DOHH2 (cell line): ENCODE measurements around the gene GSTA3.

Source experiments
- EZH2phosphoT487 ChIP-seq: fragments of 200-600 bp; sonication (generic); IDR thresholded peaks from 2 replicates; pipeline ENCODE4 v1.6.1; 2017; ENCODE audit warnings: borderline replicate concordance, mild to moderate bottlenecking, antibody characterized with exemption, low read length, moderate library complexity, mixed read lengths
- TF ChIP-seq, protein P1 (sequence below): fragments of 200-600 bp; sonication (generic); IDR thresholded peaks from one replicate; pipeline ENCODE4 v1.5.1; 2014; ENCODE audit warnings: antibody characterized with exemption, mild to moderate bottlenecking, low read depth, low read length; ENCODE audit not compliant: poor library complexity, severe bottlenecking

DNA sequence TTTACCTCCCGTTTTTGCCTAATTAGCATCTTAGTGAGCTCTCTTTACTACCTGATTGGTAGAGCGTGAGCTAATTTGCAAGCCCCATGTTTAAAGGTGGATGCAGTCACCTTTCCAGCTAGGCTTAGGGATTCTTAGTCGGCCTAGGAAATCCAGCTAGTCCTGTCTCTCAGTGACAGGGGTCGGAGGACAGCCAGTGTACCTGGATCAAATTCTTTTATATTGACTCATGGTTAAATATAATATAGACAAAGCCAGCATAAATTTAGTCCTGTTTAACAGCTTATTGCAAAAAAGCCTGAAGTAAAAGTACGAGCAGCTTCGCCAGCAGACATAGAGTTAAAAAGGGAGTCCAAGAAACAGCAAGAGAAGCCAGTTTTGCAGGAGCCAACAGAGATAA is 12.2 kb upstream of the GSTA3 start:
- TF ChIP-seq, protein P1, sequence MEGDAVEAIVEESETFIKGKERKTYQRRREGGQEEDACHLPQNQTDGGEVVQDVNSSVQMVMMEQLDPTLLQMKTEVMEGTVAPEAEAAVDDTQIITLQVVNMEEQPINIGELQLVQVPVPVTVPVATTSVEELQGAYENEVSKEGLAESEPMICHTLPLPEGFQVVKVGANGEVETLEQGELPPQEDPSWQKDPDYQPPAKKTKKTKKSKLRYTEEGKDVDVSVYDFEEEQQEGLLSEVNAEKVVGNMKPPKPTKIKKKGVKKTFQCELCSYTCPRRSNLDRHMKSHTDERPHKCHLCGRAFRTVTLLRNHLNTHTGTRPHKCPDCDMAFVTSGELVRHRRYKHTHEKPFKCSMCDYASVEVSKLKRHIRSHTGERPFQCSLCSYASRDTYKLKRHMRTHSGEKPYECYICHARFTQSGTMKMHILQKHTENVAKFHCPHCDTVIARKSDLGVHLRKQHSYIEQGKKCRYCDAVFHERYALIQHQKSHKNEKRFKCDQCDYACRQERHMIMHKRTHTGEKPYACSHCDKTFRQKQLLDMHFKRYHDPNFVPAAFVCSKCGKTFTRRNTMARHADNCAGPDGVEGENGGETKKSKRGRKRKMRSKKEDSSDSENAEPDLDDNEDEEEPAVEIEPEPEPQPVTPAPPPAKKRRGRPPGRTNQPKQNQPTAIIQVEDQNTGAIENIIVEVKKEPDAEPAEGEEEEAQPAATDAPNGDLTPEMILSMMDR = no peak
- no peak for TF ChIP-seq EZH2phosphoT487
